Esophagus squamous epithelium (tissue), 4 donors: Measurements from ENCODE around the gene PRPF40B.

Experiments used
- POLR2A ChIP-seq, 4 donors: fragments of 450-650 bp; IDR thresholded peaks; one replicate each; pipeline ENCODE4 v1.6.1; 2017; ENCODE audit warnings: antibody characterized with exemption in 4 of 4, mild to moderate bottlenecking in 4 of 4, moderate library complexity in 3 of 4
- TF ChIP-seq, protein P1 (sequence below), 6 experiments: fragments of 450-650 bp in 4 of 6; fragments of 200-600 bp in 2 of 6; sonication (generic) in 2 of 6; IDR thresholded peaks; one replicate each; pipeline ENCODE4 v1.5.1; 2016 to 2019; ENCODE audit warnings: antibody characterized with exemption in 6 of 6, mild to moderate bottlenecking in 4 of 6, moderate library complexity in 4 of 6

DNA sequence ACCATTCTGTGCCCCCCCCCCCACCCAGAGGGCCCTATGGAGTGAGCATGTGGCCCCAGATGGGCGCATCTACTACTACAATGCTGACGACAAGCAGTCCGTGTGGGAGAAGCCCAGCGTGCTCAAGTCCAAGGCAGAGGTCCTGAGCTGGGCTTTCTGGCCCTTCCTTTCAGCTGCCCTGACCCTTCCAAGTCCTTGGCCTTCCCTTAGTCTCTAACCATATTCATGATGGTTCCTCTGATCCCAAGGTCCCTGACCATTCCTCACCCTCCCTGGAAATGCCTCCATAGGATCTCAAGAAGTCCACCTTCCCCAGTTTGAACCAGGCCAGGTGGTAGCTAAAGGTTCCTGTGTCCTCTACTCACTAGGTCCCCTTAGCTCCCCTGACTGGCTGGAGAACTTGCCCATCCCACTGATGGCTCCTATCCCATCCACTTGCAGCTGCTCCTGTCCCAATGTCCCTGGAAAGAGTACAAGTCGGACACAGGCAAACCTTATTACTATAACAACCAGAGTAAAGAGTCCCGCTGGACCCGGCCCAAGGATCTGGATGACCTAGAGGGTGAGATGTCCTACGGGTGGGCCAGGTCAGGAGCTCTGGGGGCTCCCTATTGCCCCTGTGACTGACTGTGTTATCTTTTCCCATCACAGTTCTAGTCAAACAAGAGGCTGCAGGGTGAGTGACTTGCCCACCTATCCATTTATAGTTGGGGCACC lies 9.8 kb downstream of the PRPF40B start:
- TF ChIP-seq POLR2A (IDR thresholded peaks at IDR 0.05), result no peak
- TF ChIP-seq, protein P1, sequence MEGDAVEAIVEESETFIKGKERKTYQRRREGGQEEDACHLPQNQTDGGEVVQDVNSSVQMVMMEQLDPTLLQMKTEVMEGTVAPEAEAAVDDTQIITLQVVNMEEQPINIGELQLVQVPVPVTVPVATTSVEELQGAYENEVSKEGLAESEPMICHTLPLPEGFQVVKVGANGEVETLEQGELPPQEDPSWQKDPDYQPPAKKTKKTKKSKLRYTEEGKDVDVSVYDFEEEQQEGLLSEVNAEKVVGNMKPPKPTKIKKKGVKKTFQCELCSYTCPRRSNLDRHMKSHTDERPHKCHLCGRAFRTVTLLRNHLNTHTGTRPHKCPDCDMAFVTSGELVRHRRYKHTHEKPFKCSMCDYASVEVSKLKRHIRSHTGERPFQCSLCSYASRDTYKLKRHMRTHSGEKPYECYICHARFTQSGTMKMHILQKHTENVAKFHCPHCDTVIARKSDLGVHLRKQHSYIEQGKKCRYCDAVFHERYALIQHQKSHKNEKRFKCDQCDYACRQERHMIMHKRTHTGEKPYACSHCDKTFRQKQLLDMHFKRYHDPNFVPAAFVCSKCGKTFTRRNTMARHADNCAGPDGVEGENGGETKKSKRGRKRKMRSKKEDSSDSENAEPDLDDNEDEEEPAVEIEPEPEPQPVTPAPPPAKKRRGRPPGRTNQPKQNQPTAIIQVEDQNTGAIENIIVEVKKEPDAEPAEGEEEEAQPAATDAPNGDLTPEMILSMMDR (IDR thresholded peaks at IDR 0.05), result no peak
